Jurkat, Clone E6-1 (cell line): Measurements from ENCODE around the gene ZNF823. TPM values are rescaled to one million over a fixed set of nuclear protein-coding genes. Genes with fewer than 3 reads are reported as not detected.
"Not testable (repeated sequence)": the region's sequence is repeated elsewhere in the genome, so short reads cannot be mapped to it uniquely, and the experiment has no call there.

Experiments used
- DNase-seq: peaks from one replicate; pipeline ENCODE4 v3.0.0-alpha.2; 2011; ENCODE audit warnings: low read depth, low spot score
- H3K4me3 ChIP-seq: 2 replicates; pipeline ENCODE4 v1.5.1; 2011; ENCODE audit warnings: mild to moderate bottlenecking, low read length, control low read depth, moderate library complexity
- polyA plus RNA-seq: library from polyadenylated mRNA; unstranded; fragments of >200 nt; gene quantifications from one replicate; pipeline ENCODE4 v1.2.1, GENCODE V29; 2012; ENCODE audit warnings: missing spikeins; ENCODE audit not compliant: insufficient read length, insufficient read depth

The ZNF823 gene
- polyA plus RNA-seq = 7.3 TPM

- DNase-seq = peak; percentile 98
- H3K4me3 ChIP-seq = peak within 1 kb of the TSS; percentile 84
These were observed at the start of gene ZNF823 for GRCh38 chr19:11738746-11739620. ZNF823 (minus strand) TSS chr19:11738946; CDS start chr19:11738819, 127 bp downstream.

GRCh38 chr19:11787536-11787935, 48.8 kb upstream of the ZNF823 start:
- DNase-seq = no peak

GRCh38 chr19:11784356-11784755, 45.6 kb upstream of the ZNF823 start:
- H3K4me3 ChIP-seq = no peak overlapping the region
- no peak for DNase-seq

More at GRCh38 chr19:11787536-11787935, 48.8 kb upstream of the ZNF823 start:
- H3K4me3 ChIP-seq = no peak overlapping the region

GRCh38 chr19:11783767-11784166, 45.0 kb upstream of the ZNF823 start:
- no peak for DNase-seq
- H3K4me3 ChIP-seq = no peak overlapping the region

GRCh38 chr19:11781295-11782057, 42.7 kb upstream of the ZNF823 start:
- H3K4me3 ChIP-seq = no peak overlapping the region
- no peak for DNase-seq

GRCh38 chr19:11780431-11781020, 41.8 kb upstream of the ZNF823 start:
- no peak for DNase-seq
- no peak overlapping the region for H3K4me3 ChIP-seq

GRCh38 chr19:11776669-11777068, 37.9 kb upstream of the ZNF823 start:
- DNase-seq, H3K4me3 ChIP-seq: not testable (repeated sequence)

GRCh38 chr19:11771520-11771919, 32.8 kb upstream of the ZNF823 start:
- not testable (repeated sequence) for H3K4me3 ChIP-seq, DNase-seq

- no peak for DNase-seq
- no peak overlapping the region for H3K4me3 ChIP-seq
These were observed 31.2 kb upstream of the ZNF823 start for GRCh38 chr19:11769995-11770394.

- DNase-seq = no peak
- H3K4me3 ChIP-seq = no peak overlapping the region
These were observed 28.9 kb upstream of the ZNF823 start for GRCh38 chr19:11767633-11768133.

- no peak for DNase-seq
These were observed 28.1 kb upstream of the ZNF823 start, which contains the start of gene ZNF441 for GRCh38 chr19:11766597-11767591. ZNF441 (plus strand) TSS chr19:11767000; CDS start chr19:11767194, 194 bp downstream.

GRCh38 chr19:11763611-11764010, 24.9 kb upstream of the ZNF823 start:
- no peak overlapping the region for H3K4me3 ChIP-seq

More at GRCh38 chr19:11766597-11767591, 28.1 kb upstream of the ZNF823 start, which contains the start of gene ZNF441:
- H3K4me3 ChIP-seq = no peak within 1 kb of the TSS

GRCh38 chr19:11763117-11763516, 24.4 kb upstream of the ZNF823 start:
- DNase-seq = no peak
- no peak overlapping the region for H3K4me3 ChIP-seq

More at GRCh38 chr19:11763611-11764010, 24.9 kb upstream of the ZNF823 start:
- no peak for DNase-seq

GRCh38 chr19:11759805-11760204, 21.1 kb upstream of the ZNF823 start:
- DNase-seq = no peak

GRCh38 chr19:11756965-11757364, 18.2 kb upstream of the ZNF823 start:
- no peak for DNase-seq
- H3K4me3 ChIP-seq = no peak overlapping the region

More at GRCh38 chr19:11759805-11760204, 21.1 kb upstream of the ZNF823 start:
- H3K4me3 ChIP-seq = no peak overlapping the region

- no peak for DNase-seq
- H3K4me3 ChIP-seq = no peak overlapping the region
These were observed 15.9 kb upstream of the ZNF823 start for GRCh38 chr19:11754663-11755062.

- H3K4me3 ChIP-seq = no peak overlapping the region
- no peak for DNase-seq
These were observed 13.5 kb upstream of the ZNF823 start for GRCh38 chr19:11752244-11752736.

- DNase-seq = no peak
- no peak overlapping the region for H3K4me3 ChIP-seq
These were observed 11.0 kb upstream of the ZNF823 start for GRCh38 chr19:11749751-11750150.
